NAMALWA (cell line): ENCODE data around the gene ABI2.

Source experiments
- DNase-seq: peaks from one replicate; pipeline ENCODE4 v3.0.0-alpha.2; 2015; ENCODE audit warnings: low spot score

The ABI2 gene

GRCh38 chr2:203480623-203481022 is 152.4 kb downstream of the ABI2 start:
- no peak for DNase-seq

- peak; percentile 66 for DNase-seq
Observed at GRCh38 chr2:203484266-203485112, 156.3 kb downstream of the ABI2 start.

- no peak for DNase-seq
Observed at GRCh38 chr2:203489531-203489930, 161.3 kb downstream of the ABI2 start.

- no peak for DNase-seq
Observed at GRCh38 chr2:203490391-203490790, 162.2 kb downstream of the ABI2 start.

GRCh38 chr2:203492965-203493364 is 164.8 kb downstream of the ABI2 start:
- no peak for DNase-seq
